Omental fat pad (tissue), 4 donors: ENCODE measurements around the gene ADRA2B. TPM values are rescaled to one million over a fixed set of nuclear protein-coding genes. Genes with fewer than 3 reads are reported as not detected.
"Not testable (repeated sequence)": the region's sequence is repeated elsewhere in the genome, so short reads cannot be mapped to it uniquely, and the experiment has no call there.

Experiments
- ATAC-seq: fragments of 150-250 bp; one replicate; pipeline ENCODE4 v1.9.1; 2016; ENCODE audit warnings: mild to moderate bottlenecking, moderate library complexity; ENCODE audit not compliant: low FRiP score
- DNase-seq: peaks from one replicate; pipeline ENCODE4 v3.0.0-alpha.2; 2019; ENCODE audit warnings: low spot score
- CTCF ChIP-seq, 3 donors: fragments of 450-650 bp; IDR thresholded peaks; one replicate each; pipeline ENCODE4 v1.5.1; 2016 to 2017; ENCODE audit warnings: antibody characterized with exemption in 3 of 3, mild to moderate bottlenecking in 3 of 3, moderate library complexity in 2 of 3
- total RNA-seq, 4 donors: library from RNA; depleted of rRNA; stranded (reverse); fragments of >200 nt; gene quantifications; one replicate each; pipeline ENCODE4 v1.1.0, GENCODE V29; 2016

The ADRA2B gene
- total RNA-seq, 4 donors from 2014 or later, result 0.63 to 9.8 (median 2.6) TPM

- DNase-seq (no peak), ATAC-seq (no peak)
- no peak for TF ChIP-seq CTCF (IDR thresholded peaks at IDR 0.05)
Observed at GRCh38 chr2:96073170-96073775, 43.1 kb downstream of the ADRA2B start.

GRCh38 chr2:96072746-96073145, 43.6 kb downstream of the ADRA2B start:
- DNase-seq (no peak), ATAC-seq (no peak)
- TF ChIP-seq CTCF (IDR thresholded peaks at IDR 0.05), result no peak

GRCh38 chr2:96071977-96072491, 44.3 kb downstream of the ADRA2B start:
- DNase-seq, ATAC-seq: not testable (repeated sequence)

- not testable (repeated sequence) for ATAC-seq, DNase-seq
Observed at GRCh38 chr2:96071087-96071976, 45.0 kb downstream of the ADRA2B start.

DNA sequence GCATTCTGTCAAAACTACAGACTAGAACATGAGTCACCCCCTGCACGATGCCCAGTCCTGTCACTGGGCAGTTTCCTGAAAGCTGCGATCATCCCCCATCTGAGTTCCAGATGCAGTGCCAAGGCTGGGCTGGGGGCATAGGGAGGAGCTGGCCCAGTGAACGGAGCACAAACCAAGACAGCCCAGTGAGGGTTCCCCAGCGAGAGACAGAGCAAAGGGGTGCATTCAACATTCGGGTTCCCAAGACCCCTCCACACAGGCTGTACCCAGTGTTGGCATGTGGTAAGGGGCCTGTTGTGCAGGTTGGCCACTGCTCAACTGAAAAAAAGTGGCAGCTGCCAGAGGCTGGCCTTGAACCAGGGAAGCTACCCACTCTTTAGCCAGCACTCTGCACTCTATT, 46.0 kb downstream of the ADRA2B start:
- not testable (repeated sequence) for ATAC-seq, DNase-seq

GRCh38 chr2:96069878-96070277, 46.5 kb downstream of the ADRA2B start:
- DNase-seq, ATAC-seq: not testable (repeated sequence)

- not testable (repeated sequence) for DNase-seq, ATAC-seq
Observed at GRCh38 chr2:96067902-96068581, 48.3 kb downstream of the ADRA2B start.

DNA sequence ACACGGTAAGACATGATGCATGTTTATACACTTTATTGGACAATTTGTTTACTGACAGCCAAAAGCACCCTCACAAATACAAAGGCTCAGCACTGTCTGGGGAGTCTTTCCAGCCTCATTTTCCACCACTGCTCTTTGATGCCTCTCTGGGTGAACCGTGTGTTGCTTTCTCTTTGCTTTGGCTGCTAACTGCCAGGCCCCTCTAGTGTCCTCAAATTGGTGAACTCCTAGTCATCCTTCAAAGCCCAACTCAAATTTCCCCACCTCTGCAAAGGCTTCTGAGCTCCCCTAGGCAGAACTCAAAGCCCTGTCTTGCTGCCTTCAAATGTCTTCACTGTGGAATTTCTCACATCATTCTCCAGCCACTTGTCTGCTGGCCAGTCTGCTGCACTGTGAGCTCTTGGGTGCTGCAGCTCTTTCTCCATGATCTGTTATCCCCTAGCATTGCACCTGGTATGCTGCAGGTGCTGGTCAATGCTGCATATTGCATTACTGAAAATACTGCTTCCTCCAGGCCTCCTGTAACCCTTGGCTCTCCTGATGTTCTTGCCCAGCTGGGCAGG, 49.2 kb downstream of the ADRA2B start:
- DNase-seq, ATAC-seq: not testable (repeated sequence)

DNA sequence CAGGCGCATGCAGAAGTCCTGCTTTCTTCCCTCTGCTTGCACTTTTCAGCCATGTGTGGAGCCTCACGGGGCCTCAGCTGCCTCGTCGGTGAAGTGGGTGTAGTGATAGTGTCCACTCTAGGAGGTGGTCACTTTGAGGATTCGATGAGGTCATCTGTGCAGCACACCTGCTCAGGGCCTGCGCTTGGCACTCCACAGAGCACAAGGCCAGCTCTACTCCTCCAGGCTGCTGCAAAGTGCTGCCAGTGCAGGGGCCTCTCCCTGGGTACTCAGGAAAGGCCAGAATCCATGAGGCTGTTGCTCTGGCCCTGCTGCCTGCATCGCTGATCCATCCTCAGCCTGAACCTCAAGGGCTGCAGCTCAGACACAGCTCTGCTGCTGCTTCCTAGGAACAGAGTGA, 49.9 kb downstream of the ADRA2B start:
- not testable (repeated sequence) for ATAC-seq, DNase-seq

DNA sequence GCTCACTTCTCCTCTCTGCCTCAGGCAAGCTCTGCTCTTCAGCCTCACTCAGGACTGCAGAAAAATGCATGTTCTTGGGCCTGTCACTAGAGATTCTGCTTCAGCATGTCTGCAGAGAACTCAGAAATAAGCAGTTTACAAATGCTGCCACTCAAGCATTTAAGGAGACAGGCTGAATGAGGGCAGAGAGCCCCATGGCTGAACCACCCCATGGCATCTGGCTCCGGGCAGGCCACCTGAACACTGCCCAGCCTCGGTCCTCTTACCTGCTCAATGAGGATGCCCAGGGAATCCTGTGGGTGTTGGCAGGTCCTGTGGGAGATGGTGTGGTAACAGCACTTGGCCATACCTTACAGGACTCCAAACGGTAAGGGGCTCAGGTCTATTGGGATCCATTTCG, 50.4 kb downstream of the ADRA2B start:
- ATAC-seq, DNase-seq: not testable (repeated sequence)

DNA sequence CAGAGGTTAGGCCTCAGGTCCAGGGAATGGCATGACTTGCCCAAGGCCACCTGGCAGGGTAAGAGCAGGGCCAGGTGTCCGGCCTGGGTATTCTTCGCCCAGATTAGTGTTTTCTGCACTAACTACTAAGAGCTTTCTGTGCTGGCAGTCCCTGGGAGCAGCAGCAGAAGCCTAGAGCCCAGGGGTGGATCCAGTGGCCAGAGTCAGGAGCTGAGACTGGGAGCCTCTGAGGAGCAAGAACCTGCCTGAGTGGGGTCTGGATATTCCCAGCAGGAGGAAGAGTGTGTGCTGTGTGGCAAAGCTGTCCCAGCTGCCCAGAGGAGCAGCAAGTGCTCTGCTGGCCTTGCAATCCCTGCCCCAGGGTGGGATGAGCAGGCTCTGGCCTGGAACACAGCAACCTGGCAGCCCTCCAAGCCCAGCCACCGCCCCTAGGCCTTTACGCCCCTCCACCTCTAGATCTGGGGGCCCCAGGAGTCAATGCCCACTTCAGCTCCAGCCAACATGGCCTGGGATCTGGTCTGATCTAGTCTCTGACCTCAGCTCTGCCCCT, 50.9 kb downstream of the ADRA2B start:
- DNase-seq (no peak), ATAC-seq (no peak)
- no peak for TF ChIP-seq CTCF (IDR thresholded peaks at IDR 0.05)

DNA sequence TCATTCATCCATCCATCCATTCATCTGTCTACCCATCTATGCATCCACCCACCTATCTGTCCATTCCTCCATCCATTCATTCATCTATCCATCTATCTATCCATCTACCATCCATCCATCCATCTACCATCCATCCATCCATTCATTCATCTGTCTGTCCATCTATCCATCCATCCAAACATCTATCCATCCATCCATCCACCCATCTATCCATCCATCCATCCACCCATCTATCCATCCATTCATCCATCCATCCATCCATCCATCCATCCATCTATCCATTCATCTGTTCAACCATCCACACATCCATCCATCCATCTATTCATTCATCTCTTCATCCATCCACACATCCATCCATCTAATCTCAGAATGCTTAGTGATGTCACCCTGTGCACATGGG, 51.6 kb downstream of the ADRA2B start:
- ATAC-seq, DNase-seq: not testable (repeated sequence)

GRCh38 chr2:96064047-96064675, 52.2 kb downstream of the ADRA2B start:
- not testable (repeated sequence) for DNase-seq, ATAC-seq
